ENCODE results near the gene ZSCAN5B. TPM values are rescaled to one million over a fixed set of nuclear protein-coding genes. Genes with fewer than 3 reads are reported as not detected.

Gene ZSCAN5B
- total and polyA plus RNA-seq, 2 of the 13 experiments (the other 11 are each of a cell fraction or from before 2014, with no cell fraction given): not detected

- TF ChIP-seq ZNF883 (CRISPR knock-in tag; IDR thresholded peaks at IDR 0.05; ENCODE audit: not compliant biosample characterization) (no peak), BHLHE40 (IDR thresholded peaks at IDR 0.05; ENCODE audit: low read length) (no peak), ZNF607 (CRISPR knock-in tag; IDR thresholded peaks at IDR 0.05; ENCODE audit: borderline replicate concordance) (no peak), PBX3 (CRISPR knock-in tag; IDR thresholded peaks at IDR 0.05; ENCODE audit: borderline replicate concordance) (no peak), ZNF746 (CRISPR knock-in tag; IDR thresholded peaks at IDR 0.05) (peak; percentile 92), MBD4 (IDR thresholded peaks at IDR 0.05; ENCODE audit: borderline replicate concordance, low read length) (no peak; the same call in 1 of the 2 replicates), NR3C1 (CRISPR knock-in tag; IDR thresholded peaks at IDR 0.05) (no peak), ZNF549 (CRISPR knock-in tag; IDR thresholded peaks at IDR 0.05) (no peak), CEBPG (CRISPR knock-in tag; IDR thresholded peaks at IDR 0.05) (peak; percentile 83), ZNF414 (CRISPR knock-in tag; IDR thresholded peaks at IDR 0.05) (no peak), MTA1 (CRISPR knock-in tag; IDR thresholded peaks at IDR 0.05; ENCODE audit: borderline replicate concordance) (0 out of 2 replicates have a peak, but pooled peaks have one; percentile 33), PLSCR1 (CRISPR knock-in tag; IDR thresholded peaks at IDR 0.05; ENCODE audit: borderline replicate concordance) (no peak), ZNF143 (CRISPR knock-in tag; IDR thresholded peaks at IDR 0.05) (0 out of 2 replicates have a peak, but pooled peaks have one; percentile 44), ZNF839 (CRISPR knock-in tag; IDR thresholded peaks at IDR 0.05; ENCODE audit: borderline replicate concordance) (no peak), ZNF280B (CRISPR knock-in tag; IDR thresholded peaks at IDR 0.05; ENCODE audit: borderline replicate concordance) (no peak), SRSF4 (IDR thresholded peaks at IDR 0.05; ENCODE audit: low read depth, low read length, poor library complexity, severe bottlenecking) (no peak), KAT7 (CRISPR knock-in tag; IDR thresholded peaks at IDR 0.05; ENCODE audit: borderline replicate concordance) (peak; percentile 77; the same call in 1 of the 2 replicates), SNAI1 (CRISPR knock-in tag; IDR thresholded peaks at IDR 0.05; ENCODE audit: borderline replicate concordance) (no peak; the same call in 1 of the 2 replicates), CHD4 (IDR thresholded peaks at IDR 0.05; ENCODE audit: borderline replicate concordance, low read length) (peak; percentile 59; the same call in 1 of the 2 replicates), YEATS4 (CRISPR knock-in tag; IDR thresholded peaks at IDR 0.05; ENCODE audit: borderline replicate concordance) (peak; percentile 84; the same call in 1 of the 2 replicates), SAP130 (CRISPR knock-in tag; IDR thresholded peaks at IDR 0.05; ENCODE audit: low read depth) (peak; percentile 92), ZNF552 (CRISPR knock-in tag; IDR thresholded peaks at IDR 0.05; ENCODE audit: borderline replicate concordance) (peak; percentile 69; the same call in 1 of the 2 replicates), TRIM22 (IDR thresholded peaks at IDR 0.05) (no peak), GATA4 (IDR thresholded peaks at IDR 0.05; ENCODE audit: borderline replicate concordance, low read depth) (peak; percentile 58; the same call in 1 of the 2 replicates), ZNF703 (CRISPR knock-in tag; IDR thresholded peaks at IDR 0.05; ENCODE audit: borderline replicate concordance) (peak; percentile 38; the same call in 1 of the 2 replicates)
These were observed 55.3 kb downstream of the ZSCAN5B start (continued) for GRCh38 chr19:56142087-56142787.
